Activated naive CD8-positive, alpha-beta T cell treated with anti-CD3 and anti-CD28 coated beads, Interleukin-2, amount 50 U/mL, for 24 hours (primary cell): ENCODE measurements around the gene ERF.

Experiments used
- ATAC-seq: fragments of 150-1000 bp; cut with Tn5 transposase; one replicate; pipeline ENCODE4 v1.10.0; 2021
- DNase-seq: peaks from one replicate; pipeline ENCODE4 v3.0.0; 2021
- H3K27ac Mint-ChIP-seq: one replicate; pipeline ENCODE4 v1.8.0; 2021; ENCODE audit warnings: mild to moderate bottlenecking, mixed read lengths
- H3K27me3 Mint-ChIP-seq: one replicate; pipeline ENCODE4 v1.8.0; 2021; ENCODE audit warnings: mixed read lengths
- H3K36me3 Mint-ChIP-seq: one replicate; pipeline ENCODE4 v1.8.0; 2021; ENCODE audit warnings: low read depth, mixed read lengths
- H3K4me1 Mint-ChIP-seq: one replicate; pipeline ENCODE4 v1.8.0; 2021; ENCODE audit warnings: mixed read lengths
- H3K4me3 Mint-ChIP-seq: one replicate; pipeline ENCODE4 v1.8.0; 2021; ENCODE audit warnings: mild to moderate bottlenecking, moderate library complexity, mixed read lengths
- H3K9me3 Mint-ChIP-seq: one replicate; pipeline ENCODE4 v1.8.0; 2021; ENCODE audit warnings: mixed read lengths

ERF gene

GRCh38 chr19:42254850-42255765 is at the start of gene ERF:
Gene ERF, minus strand, starts transcription at chr19:42255128. Its CDS starts 129 bp downstream, at chr19:42254999.
- Mint-ChIP-seq H3K36me3 (peaks cover 11% of the 10 kb centered on the region), H3K27ac (peak within 1 kb of the TSS; percentile 72), H3K27me3 (peaks cover 5% of the 10 kb centered on the region), H3K4me3 (peak within 1 kb of the TSS; percentile 77), H3K4me1 (peaks cover 28% of the 10 kb centered on the region), H3K9me3 (no peaks in the 10 kb centered on the region)
- peak; percentile 95 for DNase-seq
- ATAC-seq = peak; percentile 78

DNA sequence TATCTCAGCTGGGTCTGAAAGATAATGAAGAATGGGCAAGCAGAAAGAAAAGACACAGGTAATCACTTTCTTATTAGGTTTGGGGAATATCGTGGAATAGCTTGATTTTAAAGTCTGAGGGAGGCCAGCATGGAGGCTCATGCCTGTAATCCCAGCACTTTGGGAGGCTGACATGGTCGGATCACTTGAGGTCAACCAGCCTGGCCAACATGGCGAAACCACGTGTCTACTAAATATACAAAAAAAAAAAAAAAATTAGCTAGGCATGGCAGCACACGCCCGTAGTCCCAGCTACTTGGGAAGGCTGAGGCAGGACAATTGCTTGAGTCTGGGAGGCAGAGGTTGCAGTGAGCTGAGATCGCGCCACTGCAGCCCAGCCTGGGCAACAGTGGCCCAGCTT is 48.9 kb upstream of the ERF start:
- no peak for ATAC-seq
- H3K27ac Mint-ChIP-seq = no peak overlapping the region
- no peaks in the 10 kb centered on the region for H3K27me3 Mint-ChIP-seq
- peaks cover 4% of the 10 kb centered on the region for H3K36me3 Mint-ChIP-seq
- H3K4me1 Mint-ChIP-seq = peaks cover 24% of the 10 kb centered on the region
- DNase-seq = no peak
- H3K4me3 Mint-ChIP-seq = no peak overlapping the region
- no peaks in the 10 kb centered on the region for H3K9me3 Mint-ChIP-seq

DNA sequence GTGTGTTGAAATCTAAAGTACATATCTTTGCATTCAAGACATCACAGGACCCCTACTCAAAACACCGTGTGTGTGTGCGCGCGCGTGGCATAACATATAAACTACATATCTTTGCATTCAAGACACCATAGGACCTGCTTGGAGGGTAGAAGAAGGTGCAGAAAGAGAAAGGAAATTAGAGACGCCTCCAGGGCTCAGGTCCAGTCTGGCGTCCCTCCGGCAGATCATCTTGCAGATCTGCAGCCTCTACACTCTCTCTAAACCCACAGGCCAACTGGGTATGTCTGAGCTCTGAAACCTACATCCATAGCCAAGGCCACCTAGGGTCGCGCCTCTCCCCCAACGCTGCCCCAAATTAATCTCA is 48.2 kb upstream of the ERF start:
- no peaks in the 10 kb centered on the region for H3K27me3 Mint-ChIP-seq
- H3K4me3 Mint-ChIP-seq = peak overlapping the region; percentile 83
- peaks cover 24% of the 10 kb centered on the region for H3K4me1 Mint-ChIP-seq
- DNase-seq = no peak
- peaks cover 4% of the 10 kb centered on the region for H3K36me3 Mint-ChIP-seq
- ATAC-seq = no peak
- no peaks in the 10 kb centered on the region for H3K9me3 Mint-ChIP-seq
- H3K27ac Mint-ChIP-seq = peak overlapping the region; percentile 84

- H3K4me1 Mint-ChIP-seq = peaks cover 24% of the 10 kb centered on the region
- H3K4me3 Mint-ChIP-seq = peak within 1 kb of the TSS; percentile 83
- ATAC-seq = peak; percentile 11
- H3K9me3 Mint-ChIP-seq = no peaks in the 10 kb centered on the region
- no peaks in the 10 kb centered on the region for H3K27me3 Mint-ChIP-seq
- H3K27ac Mint-ChIP-seq = peak within 1 kb of the TSS; percentile 84
- DNase-seq = peak; percentile 43
- peaks cover 4% of the 10 kb centered on the region for H3K36me3 Mint-ChIP-seq
These were observed 46.8 kb upstream of the ERF start, which contains the start of gene PRR19 for GRCh38 chr19:42301646-42302203. Gene PRR19, plus strand, starts transcription at chr19:42302132. Its CDS starts 7,453 bp downstream, at chr19:42309585.

DNA sequence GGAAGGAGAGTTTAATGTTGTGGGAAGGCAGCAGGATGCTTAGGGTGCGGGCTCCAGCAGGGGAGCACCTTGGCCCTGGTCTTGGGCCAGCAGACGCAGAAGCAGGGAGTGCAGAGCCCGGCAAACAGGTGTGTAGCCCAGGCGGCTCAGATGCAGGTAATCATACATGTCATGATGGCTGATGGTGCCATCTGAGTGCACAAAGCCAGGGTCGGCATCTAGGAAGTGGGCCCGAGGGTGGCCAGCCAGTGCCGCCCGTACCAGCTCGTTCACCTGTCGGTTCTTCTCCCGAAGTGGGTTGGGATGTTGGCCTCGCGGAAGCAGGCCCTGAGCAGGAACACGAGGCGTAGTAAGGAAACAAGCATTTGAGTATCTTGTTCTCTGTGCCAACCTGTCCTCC is 42.1 kb upstream of the ERF start:
- no peaks in the 10 kb centered on the region for H3K9me3 Mint-ChIP-seq
- no peaks in the 10 kb centered on the region for H3K27me3 Mint-ChIP-seq
- ATAC-seq (no peak), DNase-seq (no peak)
- peaks cover 7% of the 10 kb centered on the region for H3K36me3 Mint-ChIP-seq
- H3K27ac Mint-ChIP-seq = no peak overlapping the region
- H3K4me1 Mint-ChIP-seq = peaks cover 11% of the 10 kb centered on the region
- no peak overlapping the region for H3K4me3 Mint-ChIP-seq

DNA sequence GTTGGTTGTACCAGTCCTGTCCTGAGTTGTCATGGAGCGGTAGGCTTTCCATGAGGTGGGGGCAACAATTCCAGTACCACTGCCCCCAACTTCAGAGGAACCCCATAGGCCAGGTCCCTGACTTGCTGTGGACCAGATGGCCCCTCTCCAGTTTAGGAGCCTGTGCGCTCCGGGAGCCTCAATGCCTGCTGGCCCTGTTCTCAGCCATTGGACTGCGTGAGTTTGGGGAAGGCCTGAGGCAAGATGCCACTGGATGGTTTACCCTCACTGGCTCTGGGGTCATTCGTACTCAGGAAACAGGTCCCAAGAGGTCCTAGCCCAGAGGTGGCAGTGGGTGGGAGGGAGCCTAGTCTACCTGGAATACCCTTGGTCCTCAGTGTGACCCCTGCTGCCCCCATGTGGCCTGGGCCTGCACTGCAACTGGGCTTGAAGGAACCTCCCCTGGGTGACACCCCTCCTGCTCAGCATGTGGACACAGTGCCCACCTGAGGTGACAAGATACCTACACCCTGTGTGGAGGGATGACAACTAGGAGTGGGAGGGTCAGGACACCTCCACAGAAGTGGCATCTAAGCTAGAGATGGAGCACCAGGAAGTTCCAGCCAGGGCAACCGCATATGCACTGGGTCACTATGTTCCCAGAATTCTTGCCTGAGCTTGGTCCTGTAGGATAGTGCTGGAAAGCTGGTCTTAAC is 41.0 kb upstream of the ERF start:
- ATAC-seq (peak; percentile 70), DNase-seq (peak; percentile 95)
- peaks cover 5% of the 10 kb centered on the region for H3K4me1 Mint-ChIP-seq
- no peak overlapping the region for H3K4me3 Mint-ChIP-seq
- no peak overlapping the region for H3K27ac Mint-ChIP-seq
- H3K9me3 Mint-ChIP-seq = no peaks in the 10 kb centered on the region
- peaks cover 11% of the 10 kb centered on the region for H3K36me3 Mint-ChIP-seq
- no peaks in the 10 kb centered on the region for H3K27me3 Mint-ChIP-seq

GRCh38 chr19:42295342-42295741 is 40.4 kb upstream of the ERF start:
- no peaks in the 10 kb centered on the region for H3K27me3 Mint-ChIP-seq
- no peak for ATAC-seq
- no peak overlapping the region for H3K27ac Mint-ChIP-seq

DNA sequence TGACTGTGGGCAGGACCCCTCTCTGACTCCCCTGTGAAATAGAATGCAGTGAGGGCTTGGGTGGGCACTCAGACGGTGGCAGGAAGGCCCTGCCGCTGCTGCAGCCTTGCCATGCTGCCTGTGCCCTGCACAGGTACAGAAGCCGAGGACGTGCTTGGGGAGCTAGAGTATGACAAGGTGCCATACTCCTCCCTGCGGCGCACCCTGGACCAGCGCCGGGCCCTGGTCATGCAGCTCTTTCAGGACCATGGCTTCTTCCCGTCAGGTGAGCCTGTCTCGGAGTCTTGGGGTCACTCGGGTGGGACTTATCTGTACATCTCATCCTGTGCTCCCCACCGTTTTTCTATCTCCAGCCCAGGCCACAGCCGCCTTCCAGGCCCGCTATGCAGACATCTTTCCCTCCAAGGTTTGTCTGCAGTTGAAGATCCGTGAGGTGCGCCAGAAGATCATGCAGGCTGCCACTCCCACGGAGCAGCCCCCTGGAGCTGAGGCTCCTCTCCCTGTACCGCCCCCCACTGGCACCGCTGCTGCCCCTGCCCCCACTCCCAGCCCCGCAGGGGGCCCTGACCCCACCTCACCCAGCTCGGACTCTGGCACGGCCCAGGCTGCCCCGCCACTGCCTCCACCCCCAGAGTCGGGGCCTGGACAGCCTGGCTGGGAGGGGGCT is 39.7 kb upstream of the ERF start:
- Mint-ChIP-seq H3K4me1 (peaks cover 5% of the 10 kb centered on the region), H3K27ac (no peak overlapping the region), H3K4me3 (no peak overlapping the region), H3K36me3 (peaks cover 6% of the 10 kb centered on the region), H3K9me3 (no peaks in the 10 kb centered on the region), H3K27me3 (no peaks in the 10 kb centered on the region)
- DNase-seq (no peak), ATAC-seq (no peak)

More at GRCh38 chr19:42295342-42295741, 40.4 kb upstream of the ERF start:
- H3K4me1 Mint-ChIP-seq = peaks cover 5% of the 10 kb centered on the region
- DNase-seq = no peak
- H3K36me3 Mint-ChIP-seq = peaks cover 11% of the 10 kb centered on the region
- no peaks in the 10 kb centered on the region for H3K9me3 Mint-ChIP-seq
- H3K4me3 Mint-ChIP-seq = no peak overlapping the region

GRCh38 chr19:42293948-42294347 is 39.0 kb upstream of the ERF start:
- Mint-ChIP-seq H3K27ac (no peak overlapping the region), H3K4me1 (peaks cover 5% of the 10 kb centered on the region), H3K4me3 (no peak overlapping the region), H3K27me3 (no peaks in the 10 kb centered on the region), H3K9me3 (no peaks in the 10 kb centered on the region), H3K36me3 (peaks cover 8% of the 10 kb centered on the region)
- ATAC-seq (no peak), DNase-seq (no peak)

GRCh38 chr19:42293540-42293939 is 38.6 kb upstream of the ERF start:
- no peak for ATAC-seq
- Mint-ChIP-seq H3K27ac (no peak overlapping the region), H3K4me1 (peaks cover 5% of the 10 kb centered on the region), H3K27me3 (no peaks in the 10 kb centered on the region), H3K36me3 (peaks cover 8% of the 10 kb centered on the region), H3K9me3 (no peaks in the 10 kb centered on the region), H3K4me3 (no peak overlapping the region)
- no peak for DNase-seq

- H3K4me1 Mint-ChIP-seq = peaks cover 5% of the 10 kb centered on the region
These were observed 38.0 kb upstream of the ERF start for GRCh38 chr19:42292963-42293362.

GRCh38 chr19:42292042-42292960 is 37.4 kb upstream of the ERF start:
- Mint-ChIP-seq H3K36me3 (peaks cover 10% of the 10 kb centered on the region), H3K27ac (no peak overlapping the region), H3K4me1 (peaks cover 5% of the 10 kb centered on the region), H3K4me3 (no peak overlapping the region), H3K9me3 (no peaks in the 10 kb centered on the region), H3K27me3 (no peaks in the 10 kb centered on the region)
- DNase-seq = no peak
- ATAC-seq = no peak

More at GRCh38 chr19:42292963-42293362, 38.0 kb upstream of the ERF start:
- Mint-ChIP-seq H3K4me3 (no peak overlapping the region), H3K9me3 (no peaks in the 10 kb centered on the region), H3K27me3 (no peaks in the 10 kb centered on the region), H3K27ac (no peak overlapping the region), H3K36me3 (peaks cover 8% of the 10 kb centered on the region)
- DNase-seq = no peak
- no peak for ATAC-seq

- H3K36me3 Mint-ChIP-seq = peaks cover 12% of the 10 kb centered on the region
- no peak for ATAC-seq
- no peak for DNase-seq
- no peak overlapping the region for H3K4me3 Mint-ChIP-seq
- H3K4me1 Mint-ChIP-seq = peaks cover 5% of the 10 kb centered on the region
- no peaks in the 10 kb centered on the region for H3K9me3 Mint-ChIP-seq
- H3K27ac Mint-ChIP-seq = no peak overlapping the region
- H3K27me3 Mint-ChIP-seq = no peaks in the 10 kb centered on the region
These were observed 36.5 kb upstream of the ERF start for GRCh38 chr19:42291435-42291810.
